K562 (cell line): ENCODE results near the gene SFXN5. TPM values are rescaled to one million over a fixed set of nuclear protein-coding genes. Genes with fewer than 3 reads are reported as not detected.

Experiments used
- GTF2E2 ChIP-seq: fragments of 200-800 bp; sonication (Bioruptor generic); IDR thresholded peaks from 2 replicates; pipeline ENCODE4 v1.6.1; 2016; ENCODE audit warnings: missing genetic modification characterization, missing compliant biosample characterization
- HDAC6 ChIP-seq: IDR thresholded peaks from 2 replicates; pipeline ENCODE4 v1.6.1; 2012; ENCODE audit warnings: low read depth, mild to moderate bottlenecking, control low read depth, inconsistent platforms, low read length, moderate library complexity
- KAT7 ChIP-seq: sonication (generic); formaldehyde crosslinking; IDR thresholded peaks from 2 replicates; pipeline ENCODE4 v1.8.0; 2022; ENCODE audit warnings: missing genetic modification reagents, mild to moderate bottlenecking, borderline replicate concordance
- KLF13 ChIP-seq: fragments of 450-650 bp; IDR thresholded peaks from 2 replicates; pipeline ENCODE4 v1.6.1; 2016; ENCODE audit warnings: missing genetic modification characterization, low read depth, mild to moderate bottlenecking, missing compliant biosample characterization, moderate library complexity, borderline replicate concordance
- MTA2 ChIP-seq: fragments of 450-650 bp; IDR thresholded peaks from 2 replicates; pipeline ENCODE4 v1.6.1; 2016; ENCODE audit warnings: low read depth
- NRF1 ChIP-seq, 2 experiments: fragments of 450-650 bp; IDR thresholded peaks in 1 of 2; conservative IDR thresholded peaks in 1 of 2; 2 replicates each; pipeline ENCODE4 v1.6.1; 2014; ENCODE audit warnings: mild to moderate bottlenecking in 2 of 2
- RB1 ChIP-seq: fragments of 450-650 bp; IDR thresholded peaks from 2 replicates; pipeline ENCODE4 v1.6.1; 2017; ENCODE audit warnings: low read depth, mild to moderate bottlenecking
- SREBF2 ChIP-seq: sonication (generic); formaldehyde crosslinking; IDR thresholded peaks from 2 replicates; pipeline ENCODE4 v1.4.0; 2020; ENCODE audit warnings: mild to moderate bottlenecking, missing genetic modification reagents
- TRIM24 ChIP-seq, 2 experiments: fragments of 450-650 bp; IDR thresholded peaks; 2 replicates each; pipeline ENCODE4 v1.6.1; 2016
- WHSC1 ChIP-seq: IDR thresholded peaks from one replicate; pipeline ENCODE4 v1.6.1; 2012; ENCODE audit warnings: low read length, control low read depth, inconsistent platforms
- YY1 ChIP-seq, 3 experiments: IDR thresholded peaks; 2 replicates each; pipeline ENCODE4 v1.6.1; 2011; ENCODE audit warnings: low read length in 2 of 3, mild to moderate bottlenecking in 2 of 3, moderate library complexity in 2 of 3, borderline replicate concordance in 1 of 3, control low read depth in 1 of 3, low read depth in 1 of 3; ENCODE audit not compliant: insufficient read depth in 3 of 3, insufficient replicate concordance in 2 of 3, control insufficient read depth in 1 of 3, insufficient read length in 1 of 3; ENCODE audit errors: extremely low read depth in 1 of 3
- ZC3H4 ChIP-seq: sonication (generic); formaldehyde crosslinking; IDR thresholded peaks from 2 replicates; pipeline ENCODE4 v1.9.0; 2021; ENCODE audit warnings: missing genetic modification reagents, borderline replicate concordance
- ZNF444 ChIP-seq: fragments of 250-450 bp; sonication (Bioruptor Pico); IDR thresholded peaks from 2 replicates; pipeline ENCODE4 v1.4.0; 2020; ENCODE audit warnings: mild to moderate bottlenecking, moderate library complexity
- polyA plus RNA-seq, 8 experiments: library from polyadenylated mRNA; depleted of rRNA in 4 of 8; stranded (reverse) in 5 of 8; unstranded in 3 of 8; fragments of >200 nt; fragmentation: Nextera tagmentation in 2 of 8; fragmentation: Illumina TruSeq in 1 of 8; extraction: Ambion mirVana in 2 of 8; extraction: Trizol in 1 of 8; gene quantifications; 2 replicates each; pipeline versions ENCODE4 v1.2.1 to v1.2.3, GENCODE V29; 2011 to 2014; ENCODE audit warnings: inconsistent platforms in 1 of 8, missing spikeins in 1 of 8
- total RNA-seq, 7 experiments: library from RNA; depleted of rRNA in 6 of 7; stranded (reverse); fragments of >200 nt in 6 of 7; fragmentation: Illumina TruSeq in 2 of 7; extraction: Trizol in 2 of 7; gene quantifications; 2 replicates each; pipeline versions ENCODE4 v1.2.1 to v1.2.3, GENCODE V29; 2011 to 2021; ENCODE audit warnings: low replicate concordance in 1 of 7
- TF ChIP-seq, protein P1 (sequence below): sonication (generic); formaldehyde crosslinking; IDR thresholded peaks from 2 replicates; pipeline ENCODE4 v1.9.0; 2022; ENCODE audit warnings: mild to moderate bottlenecking, missing genetic modification reagents
- TF ChIP-seq, protein P2 (sequence below), 2 experiments: fragments of 450-650 bp in 1 of 2; sonication (generic) in 1 of 2; formaldehyde crosslinking; conservative IDR thresholded peaks; 2 replicates each; pipeline versions ENCODE4 v1.4.0 to v1.8.1; 2020 to 2022; ENCODE audit warnings: mild to moderate bottlenecking in 1 of 2, missing genetic modification reagents in 1 of 2
- TF ChIP-seq, protein P3 (sequence below): fragments of 250-450 bp; sonication (Bioruptor Pico); IDR thresholded peaks from 2 replicates; pipeline ENCODE4 v1.4.0; 2020; ENCODE audit warnings: mild to moderate bottlenecking, moderate library complexity
- TF ChIP-seq, protein P4 (sequence below): fragments of 250-450 bp; sonication (Bioruptor Pico); IDR thresholded peaks from 2 replicates; pipeline ENCODE4 v1.6.1; 2021; ENCODE audit warnings: mild to moderate bottlenecking
- TF ChIP-seq, protein P5 (sequence below): fragments of 150-350 bp; IDR thresholded peaks from 2 replicates; pipeline ENCODE4 v1.6.1; 2014; ENCODE audit warnings: low read depth, mild to moderate bottlenecking, low read length, borderline replicate concordance

SFXN5 gene
- total and polyA plus RNA-seq, 9 of the 15 experiments (the other 6 are each of a cell fraction or from before 2014, with no cell fraction given): 8.3 to 22.6 (median 16.0) TPM

DNA sequence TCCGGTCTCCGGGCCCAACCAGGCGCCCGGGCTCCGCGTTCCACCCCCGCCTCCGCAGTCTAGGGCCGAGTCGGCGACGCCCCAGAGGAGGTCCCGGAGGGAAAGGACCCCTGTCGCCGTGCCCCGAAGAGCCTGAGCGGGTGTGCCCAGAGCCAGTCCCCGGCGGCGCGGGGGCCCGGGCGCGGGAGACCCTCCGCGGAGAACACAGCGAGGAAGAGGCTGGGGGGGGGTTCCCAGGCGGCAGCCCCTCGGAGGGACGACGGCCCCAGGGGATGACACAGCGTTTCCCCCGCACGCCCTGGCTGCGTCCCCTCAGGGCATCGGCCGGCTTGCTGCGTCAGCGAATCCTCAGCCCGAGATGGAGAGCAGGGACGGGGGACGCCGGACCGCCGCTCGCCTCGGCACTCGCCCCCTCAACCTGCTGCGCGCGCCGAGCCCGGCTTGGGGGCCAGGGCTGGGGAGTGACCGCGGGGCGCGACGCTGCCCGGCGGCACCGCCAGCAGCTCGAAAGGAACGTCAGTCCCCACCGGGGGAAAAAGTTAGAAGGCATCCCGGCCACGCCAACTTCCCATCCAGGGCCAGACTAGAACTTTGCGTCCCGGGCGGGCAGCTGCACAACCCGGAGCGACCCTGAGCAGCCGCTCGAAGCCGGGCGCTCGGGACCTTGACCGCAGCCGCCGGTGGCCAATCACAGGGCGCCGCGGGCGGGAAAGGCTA is 711 bp downstream of the SFXN5 start (continued):
- TF ChIP-seq GTF2E2 (tag) (no peak), ZC3H4 (peak; percentile 13; the same call in 1 of the 2 replicates), YY1 (IDR thresholded peaks at IDR 0.05; ENCODE audit: borderline replicate concordance in 1 of 3, control insufficient read depth in 1 of 3, extremely low read depth in 1 of 3, insufficient read depth in 3 of 3, insufficient read length in 1 of 3, insufficient replicate concordance in 2 of 3, low read depth in 1 of 3, low read length in 2 of 3) (peak in 1 of 3 experiments; percentile 37), KAT7 (CRISPR knock-in tag) (peak; percentile 96; the same call in 1 of the 2 replicates), TRIM24 (IDR thresholded peaks at IDR 0.05) (no peak), RB1 (peak; percentile 28), ZNF444 (CRISPR knock-in tag) (no peak), WHSC1 (no peak), NRF1 (conservative IDR thresholded peaks at IDR 0.05 in 1 of 2, IDR thresholded peaks at IDR 0.05 in 1 of 2) (peak; percentile 69 to 76), HDAC6 (no peak), SREBF2 (no peak), MTA2 (no peak), KLF13 (peak; percentile 20; the same call in 1 of the 2 replicates)
- TF ChIP-seq, protein P1, sequence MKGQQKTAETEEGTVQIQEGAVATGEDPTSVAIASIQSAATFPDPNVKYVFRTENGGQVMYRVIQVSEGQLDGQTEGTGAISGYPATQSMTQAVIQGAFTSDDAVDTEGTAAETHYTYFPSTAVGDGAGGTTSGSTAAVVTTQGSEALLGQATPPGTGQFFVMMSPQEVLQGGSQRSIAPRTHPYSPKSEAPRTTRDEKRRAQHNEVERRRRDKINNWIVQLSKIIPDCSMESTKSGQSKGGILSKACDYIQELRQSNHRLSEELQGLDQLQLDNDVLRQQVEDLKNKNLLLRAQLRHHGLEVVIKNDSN (CRISPR knock-in tag): no peak
- TF ChIP-seq, protein P2, sequence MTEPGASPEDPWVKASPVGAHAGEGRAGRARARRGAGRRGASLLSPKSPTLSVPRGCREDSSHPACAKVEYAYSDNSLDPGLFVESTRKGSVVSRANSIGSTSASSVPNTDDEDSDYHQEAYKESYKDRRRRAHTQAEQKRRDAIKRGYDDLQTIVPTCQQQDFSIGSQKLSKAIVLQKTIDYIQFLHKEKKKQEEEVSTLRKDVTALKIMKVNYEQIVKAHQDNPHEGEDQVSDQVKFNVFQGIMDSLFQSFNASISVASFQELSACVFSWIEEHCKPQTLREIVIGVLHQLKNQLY (CRISPR knock-in tag; conservative IDR thresholded peaks at IDR 0.05): no peak
- TF ChIP-seq, protein P3, sequence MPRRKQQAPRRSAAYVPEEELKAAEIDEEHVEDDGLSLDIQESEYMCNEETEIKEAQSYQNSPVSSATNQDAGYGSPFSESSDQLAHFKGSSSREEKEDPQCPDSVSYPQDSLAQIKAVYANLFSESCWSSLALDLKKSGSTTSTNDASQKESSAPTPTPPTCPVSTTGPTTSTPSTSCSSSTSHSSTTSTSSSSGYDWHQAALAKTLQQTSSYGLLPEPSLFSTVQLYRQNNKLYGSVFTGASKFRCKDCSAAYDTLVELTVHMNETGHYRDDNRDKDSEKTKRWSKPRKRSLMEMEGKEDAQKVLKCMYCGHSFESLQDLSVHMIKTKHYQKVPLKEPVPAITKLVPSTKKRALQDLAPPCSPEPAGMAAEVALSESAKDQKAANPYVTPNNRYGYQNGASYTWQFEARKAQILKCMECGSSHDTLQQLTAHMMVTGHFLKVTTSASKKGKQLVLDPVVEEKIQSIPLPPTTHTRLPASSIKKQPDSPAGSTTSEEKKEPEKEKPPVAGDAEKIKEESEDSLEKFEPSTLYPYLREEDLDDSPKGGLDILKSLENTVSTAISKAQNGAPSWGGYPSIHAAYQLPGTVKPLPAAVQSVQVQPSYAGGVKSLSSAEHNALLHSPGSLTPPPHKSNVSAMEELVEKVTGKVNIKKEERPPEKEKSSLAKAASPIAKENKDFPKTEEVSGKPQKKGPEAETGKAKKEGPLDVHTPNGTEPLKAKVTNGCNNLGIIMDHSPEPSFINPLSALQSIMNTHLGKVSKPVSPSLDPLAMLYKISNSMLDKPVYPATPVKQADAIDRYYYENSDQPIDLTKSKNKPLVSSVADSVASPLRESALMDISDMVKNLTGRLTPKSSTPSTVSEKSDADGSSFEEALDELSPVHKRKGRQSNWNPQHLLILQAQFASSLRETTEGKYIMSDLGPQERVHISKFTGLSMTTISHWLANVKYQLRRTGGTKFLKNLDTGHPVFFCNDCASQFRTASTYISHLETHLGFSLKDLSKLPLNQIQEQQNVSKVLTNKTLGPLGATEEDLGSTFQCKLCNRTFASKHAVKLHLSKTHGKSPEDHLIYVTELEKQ (CRISPR knock-in tag): no peak
- TF ChIP-seq, protein P4, sequence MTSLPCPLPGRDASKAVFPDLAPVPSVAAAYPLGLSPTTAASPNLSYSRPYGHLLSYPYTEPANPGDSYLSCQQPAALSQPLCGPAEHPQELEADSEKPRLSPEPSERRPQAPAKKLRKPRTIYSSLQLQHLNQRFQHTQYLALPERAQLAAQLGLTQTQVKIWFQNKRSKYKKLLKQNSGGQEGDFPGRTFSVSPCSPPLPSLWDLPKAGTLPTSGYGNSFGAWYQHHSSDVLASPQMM: no peak
- TF ChIP-seq, protein P5, sequence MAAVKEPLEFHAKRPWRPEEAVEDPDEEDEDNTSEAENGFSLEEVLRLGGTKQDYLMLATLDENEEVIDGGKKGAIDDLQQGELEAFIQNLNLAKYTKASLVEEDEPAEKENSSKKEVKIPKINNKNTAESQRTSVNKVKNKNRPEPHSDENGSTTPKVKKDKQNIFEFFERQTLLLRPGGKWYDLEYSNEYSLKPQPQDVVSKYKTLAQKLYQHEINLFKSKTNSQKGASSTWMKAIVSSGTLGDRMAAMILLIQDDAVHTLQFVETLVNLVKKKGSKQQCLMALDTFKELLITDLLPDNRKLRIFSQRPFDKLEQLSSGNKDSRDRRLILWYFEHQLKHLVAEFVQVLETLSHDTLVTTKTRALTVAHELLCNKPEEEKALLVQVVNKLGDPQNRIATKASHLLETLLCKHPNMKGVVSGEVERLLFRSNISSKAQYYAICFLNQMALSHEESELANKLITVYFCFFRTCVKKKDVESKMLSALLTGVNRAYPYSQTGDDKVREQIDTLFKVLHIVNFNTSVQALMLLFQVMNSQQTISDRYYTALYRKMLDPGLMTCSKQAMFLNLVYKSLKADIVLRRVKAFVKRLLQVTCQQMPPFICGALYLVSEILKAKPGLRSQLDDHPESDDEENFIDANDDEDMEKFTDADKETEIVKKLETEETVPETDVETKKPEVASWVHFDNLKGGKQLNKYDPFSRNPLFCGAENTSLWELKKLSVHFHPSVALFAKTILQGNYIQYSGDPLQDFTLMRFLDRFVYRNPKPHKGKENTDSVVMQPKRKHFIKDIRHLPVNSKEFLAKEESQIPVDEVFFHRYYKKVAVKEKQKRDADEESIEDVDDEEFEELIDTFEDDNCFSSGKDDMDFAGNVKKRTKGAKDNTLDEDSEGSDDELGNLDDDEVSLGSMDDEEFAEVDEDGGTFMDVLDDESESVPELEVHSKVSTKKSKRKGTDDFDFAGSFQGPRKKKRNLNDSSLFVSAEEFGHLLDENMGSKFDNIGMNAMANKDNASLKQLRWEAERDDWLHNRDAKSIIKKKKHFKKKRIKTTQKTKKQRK: no peak
